ENCODE measurements around the gene ADAMTS2.

GRCh38 chr5:179326122-179326927, 18.9 kb downstream of the ADAMTS2 start:
- TF ChIP-seq CTCF (IDR thresholded peaks at IDR 0.05) (no peak), POLR2A (IDR thresholded peaks at IDR 0.05) (no peak)
